ENCODE results near the gene SHC4.

DNA sequence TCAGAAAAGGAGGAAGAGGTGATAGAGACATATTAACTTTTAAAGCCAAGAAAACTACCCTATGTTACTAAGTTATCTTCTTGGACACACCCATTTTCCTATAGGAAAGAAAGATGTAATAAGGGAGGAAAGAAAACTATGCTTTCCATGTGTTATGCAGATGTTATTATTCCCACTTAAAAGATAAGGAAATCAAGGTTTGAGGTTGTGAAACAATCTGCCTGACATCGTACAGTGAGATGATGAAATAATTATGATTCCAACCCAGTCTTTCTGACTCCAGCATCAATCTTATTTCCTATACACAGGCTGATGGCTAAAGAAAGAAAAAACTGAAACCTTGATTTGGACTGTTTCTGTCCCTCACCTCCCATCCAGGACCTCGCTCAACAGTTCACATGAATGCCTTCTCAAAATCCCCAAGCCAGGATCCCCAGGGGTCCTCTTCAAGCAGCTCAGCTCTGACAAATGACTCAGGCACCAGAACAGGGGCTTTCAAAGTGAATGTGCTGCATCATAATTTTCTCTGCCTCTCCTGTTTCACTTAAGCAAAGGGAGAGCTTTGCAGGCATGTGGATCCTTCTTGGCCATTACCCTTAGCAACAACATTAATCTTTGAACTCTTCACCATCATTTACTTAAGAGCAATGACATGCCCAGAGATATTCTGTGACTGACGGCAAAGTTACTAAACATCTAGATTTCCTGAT, 98.2 kb downstream of the SHC4 start:
- TF ChIP-seq POLR2A (IDR thresholded peaks at IDR 0.05; ENCODE audit: low read length) (no peak), GATA1 (IDR thresholded peaks at IDR 0.05; ENCODE audit: low read depth, low read length) (no peak)

Measured in erythroblast (primary cell).